ENCODE results near the gene CEP85.
"Not testable (repeated sequence)": the region's sequence is repeated elsewhere in the genome, so short reads cannot be mapped to it uniquely, and the experiment has no call there.

The CEP85 gene

DNA sequence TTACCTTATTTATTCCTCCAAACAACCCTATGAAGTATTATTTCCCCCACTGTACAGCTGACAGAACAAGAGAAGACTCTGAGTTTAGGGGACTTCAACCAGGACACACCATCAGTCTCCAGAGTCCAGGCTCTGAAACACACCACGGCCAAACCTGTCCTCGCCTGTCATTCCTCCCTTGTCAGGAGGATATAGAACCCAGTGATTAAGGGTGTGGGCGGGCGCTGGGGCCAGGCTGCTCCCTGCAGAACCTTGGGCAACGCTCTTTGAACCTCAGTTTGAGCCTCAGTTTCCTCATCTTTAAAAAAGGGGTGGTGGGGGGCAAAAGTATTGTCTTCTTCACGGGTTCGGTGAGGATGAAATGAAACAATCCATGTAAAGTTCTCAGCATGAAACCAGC is 9.4 kb upstream of the CEP85 start:
- DNase-seq, result no peak

DNA sequence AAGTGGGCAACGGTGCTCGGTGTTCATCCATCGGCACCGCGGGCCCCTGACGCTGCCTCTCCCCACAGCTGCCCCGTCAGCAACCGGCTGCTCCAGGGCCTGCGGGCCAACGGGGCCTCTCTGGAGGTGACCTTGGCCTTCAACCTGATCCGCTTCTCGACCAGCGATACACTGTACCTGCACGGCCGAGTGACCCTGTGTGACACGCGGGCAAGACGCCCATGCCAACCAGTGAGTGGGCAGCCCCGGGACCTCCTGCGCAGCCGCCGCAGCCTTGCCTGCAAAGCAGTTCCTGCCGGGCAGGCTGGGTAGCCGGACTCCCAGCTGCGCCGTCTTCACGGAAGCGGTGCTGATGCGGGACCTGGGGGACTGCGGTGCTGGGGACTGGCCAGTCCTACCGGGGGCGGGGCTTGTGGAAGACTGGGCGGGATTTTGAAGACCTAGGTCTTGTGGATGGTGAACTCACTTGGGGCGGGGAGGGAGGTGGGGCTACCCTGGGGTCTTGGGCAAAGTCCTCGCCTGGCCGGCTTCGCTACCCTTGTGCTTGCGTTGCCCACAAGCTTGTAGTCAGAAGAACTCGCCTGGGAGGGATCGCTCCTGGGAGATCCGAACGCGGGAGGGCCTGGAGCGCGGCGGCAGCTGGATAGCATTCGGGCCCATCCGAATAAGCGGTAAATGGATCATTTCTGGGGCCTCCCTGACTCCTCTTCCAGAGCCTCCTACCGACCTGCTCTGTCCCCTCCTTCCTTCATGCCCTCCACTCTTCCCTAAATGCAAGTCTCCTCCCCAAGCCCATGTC is 8.8 kb upstream of the CEP85 start:
- DNase-seq, result peak; percentile 14

DNA sequence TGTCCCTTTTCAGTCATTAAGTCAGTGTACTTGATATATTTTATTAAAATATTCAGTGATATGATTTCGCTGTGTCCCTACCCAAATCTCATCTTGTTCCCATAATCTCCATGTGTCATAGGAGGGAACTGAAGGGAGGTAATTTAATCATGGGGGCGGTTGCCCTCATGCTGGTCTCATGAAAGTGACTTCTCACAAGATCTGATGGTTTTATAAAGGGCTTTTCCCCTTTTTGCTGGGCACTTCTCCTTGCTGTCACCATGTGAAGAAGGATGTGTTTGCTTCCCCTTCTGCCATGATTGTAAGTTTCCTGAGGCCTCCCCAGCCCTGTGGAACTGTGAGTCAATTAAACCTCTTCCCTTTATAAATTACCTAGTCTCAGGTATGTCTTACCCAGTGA is 3.3 kb upstream of the CEP85 start:
- DNase-seq, result not testable (repeated sequence)

DNA sequence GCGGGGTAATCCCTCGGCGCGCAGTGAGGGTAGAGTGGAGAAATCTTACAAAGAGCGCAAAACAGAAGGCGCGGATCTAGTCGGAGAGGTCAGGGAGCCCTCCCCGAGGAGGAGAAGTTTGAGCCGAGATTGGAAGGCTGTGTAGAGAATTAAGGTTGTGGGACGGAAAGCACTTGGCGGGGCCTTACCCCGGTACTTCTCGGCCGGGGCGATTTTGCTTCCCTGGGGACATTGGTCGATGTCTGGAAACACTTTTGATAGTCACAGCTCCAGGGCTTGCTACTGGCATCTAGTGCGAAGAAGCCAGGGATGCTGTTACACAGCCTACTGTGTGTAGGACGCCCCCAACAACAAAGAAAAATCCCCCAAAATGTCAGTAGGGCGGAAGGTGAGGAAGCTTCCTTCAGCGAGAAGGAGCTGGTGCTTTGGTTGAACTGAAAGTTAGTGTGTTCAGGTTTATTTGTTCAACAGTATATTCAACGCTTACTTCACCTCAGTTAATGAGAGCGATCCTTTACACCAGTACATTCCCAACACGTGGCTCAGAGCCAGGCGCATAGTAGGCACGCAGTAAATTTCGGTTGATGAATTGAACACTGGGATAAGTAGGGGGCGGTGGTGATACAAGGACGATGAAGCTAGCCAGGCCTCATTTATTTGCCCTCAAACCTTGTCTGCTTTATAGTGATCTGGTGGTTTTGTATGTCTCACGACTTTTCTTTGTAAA is 807 bp downstream of the CEP85 start:
- DNase-seq, result peak; percentile 33

DNA sequence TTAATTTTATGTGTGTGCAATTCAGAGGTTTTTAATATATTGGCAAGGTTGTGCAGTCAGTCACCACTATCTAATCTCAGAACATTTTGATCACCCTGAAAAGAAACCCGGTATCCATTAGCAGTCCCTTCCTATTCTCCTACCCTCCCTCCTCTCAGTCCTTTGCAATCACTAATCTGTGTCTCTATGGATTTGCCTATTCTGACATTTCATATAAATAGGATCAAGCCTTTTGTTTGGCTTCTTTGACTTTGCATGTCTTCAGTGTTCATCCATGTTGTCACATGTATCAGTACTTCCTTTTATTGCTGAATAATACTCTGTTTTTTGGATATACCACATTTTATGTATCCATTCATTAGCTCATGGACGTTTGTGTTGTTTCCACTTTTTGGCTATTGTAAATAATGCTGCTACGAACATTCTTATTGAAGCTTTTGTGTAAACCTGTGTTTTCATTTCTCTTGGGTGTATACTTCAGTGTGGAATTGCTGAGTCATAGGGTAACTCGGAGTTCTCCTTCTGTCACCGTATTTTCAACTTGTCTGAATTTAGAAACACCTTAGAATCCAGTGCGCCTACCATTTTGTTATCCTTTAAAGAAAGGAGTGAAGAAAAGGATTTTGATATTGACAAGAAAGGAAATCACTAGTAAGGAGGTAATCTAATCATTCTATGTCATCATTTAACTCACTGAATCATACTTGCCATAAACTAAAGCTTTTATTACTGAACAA is 3.4 kb downstream of the CEP85 start:
- no peak for DNase-seq

DNA sequence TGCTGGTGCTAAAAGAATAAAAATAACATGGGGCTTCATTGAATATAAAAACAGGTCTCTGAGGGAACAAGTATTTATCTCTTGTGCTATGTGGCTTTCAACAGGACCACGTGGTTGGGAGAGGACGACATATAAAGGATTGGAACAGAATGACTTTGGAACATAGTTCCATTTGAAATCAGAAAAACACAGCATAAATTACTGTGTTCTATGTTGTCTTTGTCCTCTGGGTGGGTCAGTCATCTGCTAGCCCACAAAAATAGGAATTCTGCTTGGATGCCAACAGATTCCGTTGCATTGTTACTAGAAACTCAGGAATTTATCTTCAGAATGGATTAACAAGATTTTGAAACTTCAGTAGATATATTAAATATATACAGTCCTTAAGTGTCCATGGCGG is 5.9 kb downstream of the CEP85 start:
- peak; percentile 20 for DNase-seq

DNA sequence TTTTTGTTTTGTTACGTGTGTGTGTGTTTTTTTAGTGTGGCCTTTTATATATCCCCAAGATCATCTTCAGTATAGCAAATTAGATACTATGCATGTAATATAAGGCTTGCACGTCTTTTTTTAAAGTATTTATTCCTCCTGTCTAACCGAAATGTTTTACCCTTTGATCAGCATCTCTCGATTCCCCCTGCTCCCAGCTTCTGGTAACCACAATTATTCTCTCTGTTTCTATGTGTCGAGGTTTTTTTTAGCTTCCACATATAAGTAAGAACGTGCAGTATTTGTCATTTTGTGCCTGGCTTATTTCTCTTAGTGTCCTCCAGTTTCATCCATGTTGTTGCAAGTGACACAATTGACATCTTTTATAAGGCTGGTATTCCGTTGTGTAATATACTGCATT is 18.7 kb downstream of the CEP85 start:
- DNase-seq, result no peak

DNA sequence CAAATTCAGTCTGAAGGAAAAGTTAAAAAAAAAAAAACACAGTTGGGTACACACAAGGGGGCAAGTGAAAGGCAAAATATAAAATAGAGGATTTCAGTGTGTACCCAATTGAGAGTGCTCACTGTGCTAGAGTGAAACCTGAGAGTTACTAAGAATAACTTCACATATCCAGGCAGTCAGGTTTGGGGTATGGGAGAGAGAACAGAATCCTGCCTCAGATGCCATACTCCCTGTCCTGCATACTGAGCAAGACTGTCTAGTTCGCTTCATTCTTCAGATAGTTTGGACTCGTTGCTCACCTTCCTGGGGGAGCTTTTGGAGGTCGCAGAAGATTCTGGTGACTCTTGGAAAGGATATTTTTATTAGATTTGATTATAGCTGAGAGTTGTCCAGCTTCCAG is 20.4 kb downstream of the CEP85 start:
- no peak for DNase-seq

DNA sequence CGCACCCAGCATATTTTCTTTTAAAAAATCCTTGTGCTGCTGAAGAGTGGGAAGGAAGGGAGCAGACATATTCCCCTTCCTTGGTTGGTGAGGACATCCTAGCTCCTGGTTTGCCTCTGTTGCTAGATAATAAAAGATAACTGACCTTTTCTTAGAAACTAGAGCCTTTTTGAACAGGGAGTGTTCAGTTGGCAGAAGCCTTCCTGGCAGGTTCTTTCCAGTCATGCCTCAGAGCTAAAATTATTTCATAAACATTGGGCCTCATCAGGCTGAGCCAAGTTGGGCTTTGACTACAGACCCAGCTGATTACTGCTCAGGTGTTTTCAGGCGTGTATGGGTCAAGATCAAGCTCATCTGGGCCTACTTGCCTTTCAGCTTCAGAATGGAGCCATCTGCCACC is 23.2 kb downstream of the CEP85 start:
- DNase-seq, result no peak

DNA sequence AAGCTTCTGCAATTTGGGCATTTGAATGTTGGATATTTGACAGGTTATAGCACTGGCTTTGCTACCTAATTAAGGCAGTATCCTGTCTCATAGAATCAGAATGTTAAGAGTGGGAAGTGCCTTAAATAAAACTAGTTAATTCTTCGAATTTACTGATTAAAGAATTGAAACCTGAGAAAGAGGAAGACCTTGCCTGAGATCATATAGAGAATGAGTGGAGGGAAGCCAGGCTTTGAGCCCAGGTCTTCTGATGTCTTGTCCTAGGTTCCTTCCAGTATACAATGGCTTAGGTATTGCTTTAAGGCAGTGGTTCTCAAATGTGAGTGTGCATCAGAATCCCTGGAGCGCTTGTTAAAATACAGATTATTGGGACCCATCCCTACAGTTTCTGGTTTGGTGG is 25.0 kb downstream of the CEP85 start:
- no peak for DNase-seq

DNA sequence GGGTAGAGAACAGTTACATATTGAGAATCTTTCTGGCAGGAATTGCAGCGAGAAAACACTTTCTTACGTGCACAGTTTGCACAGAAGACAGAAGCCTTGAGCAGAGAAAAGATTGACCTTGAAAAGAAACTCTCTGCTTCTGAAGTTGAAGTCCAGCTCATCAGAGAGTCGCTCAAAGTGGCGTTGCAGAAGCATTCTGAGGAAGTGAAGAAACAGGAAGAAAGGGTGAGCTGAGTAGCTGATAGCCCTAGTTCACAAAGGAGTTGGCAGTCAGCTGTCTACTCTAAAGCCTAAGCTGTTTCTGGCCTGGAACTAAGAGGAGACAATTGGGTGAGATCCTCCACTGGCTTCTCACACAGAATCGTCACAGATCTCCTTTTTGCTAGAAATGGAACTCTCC is 25.6 kb downstream of the CEP85 start:
- DNase-seq, result no peak

DNA sequence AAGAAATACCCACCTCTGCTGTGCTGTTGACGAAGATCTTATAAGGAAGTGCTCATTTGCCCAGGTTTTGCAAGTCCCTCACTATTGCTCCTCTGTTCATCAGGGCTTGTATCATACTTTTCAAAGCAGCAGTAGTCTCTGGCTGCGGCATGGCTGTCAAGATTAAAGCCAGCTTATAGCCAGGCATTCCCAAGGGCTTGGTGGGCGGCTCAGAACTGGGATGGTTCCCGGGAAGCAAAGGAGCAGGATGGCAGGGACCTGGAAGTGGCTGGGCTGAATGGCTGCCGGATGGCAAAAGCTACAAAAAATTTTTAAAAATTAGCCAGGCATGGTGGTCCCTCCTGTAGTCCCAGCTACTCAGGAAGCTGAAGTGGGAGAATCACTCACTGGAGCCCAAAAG is 29.2 kb downstream of the CEP85 start:
- no peak for DNase-seq

DNA sequence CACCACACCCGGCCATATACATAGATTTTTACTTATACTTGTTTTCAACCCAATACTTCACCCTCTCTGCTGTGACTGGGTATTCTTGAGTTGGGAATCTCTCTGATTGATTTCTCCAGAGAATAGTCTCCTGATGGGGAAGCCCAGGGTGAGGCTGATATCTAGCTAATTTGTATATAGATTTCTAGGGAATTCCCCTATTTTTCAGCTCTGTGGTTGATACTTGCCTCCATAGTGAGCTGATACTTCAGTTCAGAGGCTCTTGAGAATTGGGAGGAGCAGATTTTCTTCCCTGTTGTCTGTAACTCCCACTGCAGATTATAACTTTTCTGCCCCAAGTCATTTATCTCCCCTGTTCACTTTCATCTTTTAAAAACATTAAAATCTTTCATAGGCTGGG is 31.4 kb downstream of the CEP85 start:
- no peak for DNase-seq

DNA sequence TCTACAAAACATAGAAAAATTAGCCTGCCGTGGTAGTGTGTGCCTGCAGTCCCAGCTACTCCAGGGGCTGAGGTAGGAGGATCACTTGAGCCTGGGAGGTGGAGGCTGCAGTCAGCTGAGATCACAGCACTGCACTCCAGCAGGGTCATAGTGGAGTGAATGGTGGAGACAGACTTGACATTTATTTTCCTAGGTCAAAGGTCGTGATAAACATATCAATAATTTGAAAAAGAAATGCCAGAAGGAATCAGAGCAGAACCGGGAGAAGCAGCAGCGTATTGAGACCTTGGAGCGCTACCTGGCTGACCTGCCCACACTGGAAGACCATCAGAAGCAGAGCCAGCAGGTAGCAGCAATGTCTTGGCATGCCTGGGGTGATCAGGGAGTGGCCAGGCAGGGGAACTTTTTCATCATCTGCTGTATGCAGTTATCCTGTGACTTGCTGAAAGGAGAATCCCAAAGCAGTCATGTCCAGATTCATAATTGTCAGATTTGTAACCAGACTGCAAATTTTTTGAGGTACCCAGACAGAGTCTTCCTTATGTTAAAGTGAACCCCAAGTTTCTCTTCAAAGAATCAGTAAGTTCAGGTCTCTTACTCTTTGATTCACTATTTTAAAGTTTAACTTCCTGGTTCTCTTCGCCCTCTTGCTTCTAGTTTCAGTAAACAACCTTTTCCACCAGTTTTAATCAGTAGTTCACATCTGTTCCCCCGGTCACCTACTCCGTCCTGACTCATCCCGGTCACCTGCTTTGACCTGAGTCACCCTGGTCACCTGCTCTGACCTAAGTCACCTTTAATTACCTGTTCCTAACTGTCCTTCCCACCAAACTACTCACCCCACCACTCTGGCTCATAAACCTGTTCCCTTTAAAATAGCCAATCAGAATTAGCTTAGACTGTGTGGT is 34.5 kb downstream of the CEP85 start:
- DNase-seq, result no peak

DNA sequence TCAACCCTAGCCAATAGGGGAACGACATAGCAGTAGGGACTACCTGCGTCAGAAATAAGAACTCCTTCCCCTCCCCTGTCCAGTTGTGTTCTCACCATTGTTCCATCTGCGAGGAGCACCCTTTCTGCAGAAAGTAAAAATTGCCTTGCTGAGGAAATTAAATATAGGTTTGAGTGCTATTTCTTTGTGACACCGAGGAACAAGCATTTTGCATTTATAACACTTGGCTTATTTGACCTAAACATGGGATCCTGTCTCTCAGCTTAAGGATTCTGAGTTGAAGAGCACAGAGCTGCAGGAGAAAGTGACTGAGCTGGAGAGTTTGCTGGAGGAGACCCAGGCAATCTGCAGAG is 35.2 kb downstream of the CEP85 start:
- no peak for DNase-seq

DNA sequence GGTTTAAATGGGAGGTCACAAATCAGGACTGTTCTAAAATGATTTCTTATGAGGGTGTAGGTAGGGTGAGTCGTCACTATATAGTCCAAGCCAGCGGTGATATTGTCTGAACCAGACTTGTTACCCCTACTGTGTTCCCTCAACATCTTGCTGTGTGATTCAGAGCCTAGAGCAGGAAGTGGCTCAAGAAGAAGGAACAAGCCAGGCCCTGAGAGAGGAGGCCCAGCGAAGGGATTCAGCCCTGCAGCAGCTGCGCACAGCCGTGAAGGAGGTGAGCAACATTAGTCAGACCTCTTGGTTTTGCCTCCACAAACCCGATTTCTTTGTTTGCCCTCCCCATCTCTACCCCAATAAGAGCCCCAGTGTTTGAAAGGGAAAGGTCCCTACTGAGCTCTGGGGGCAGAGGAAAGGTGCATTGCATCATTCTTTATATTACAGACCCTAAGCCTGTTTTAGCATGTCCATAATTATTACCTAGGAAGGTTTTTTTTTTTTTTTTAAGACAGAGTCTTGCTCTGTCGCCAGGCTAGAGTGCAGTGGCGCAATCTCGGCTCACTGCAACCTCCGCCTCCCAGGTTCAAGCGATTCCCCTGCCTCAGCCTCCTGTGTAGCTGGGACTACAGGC is 40.9 kb downstream of the CEP85 start:
- DNase-seq, result no peak

DNA sequence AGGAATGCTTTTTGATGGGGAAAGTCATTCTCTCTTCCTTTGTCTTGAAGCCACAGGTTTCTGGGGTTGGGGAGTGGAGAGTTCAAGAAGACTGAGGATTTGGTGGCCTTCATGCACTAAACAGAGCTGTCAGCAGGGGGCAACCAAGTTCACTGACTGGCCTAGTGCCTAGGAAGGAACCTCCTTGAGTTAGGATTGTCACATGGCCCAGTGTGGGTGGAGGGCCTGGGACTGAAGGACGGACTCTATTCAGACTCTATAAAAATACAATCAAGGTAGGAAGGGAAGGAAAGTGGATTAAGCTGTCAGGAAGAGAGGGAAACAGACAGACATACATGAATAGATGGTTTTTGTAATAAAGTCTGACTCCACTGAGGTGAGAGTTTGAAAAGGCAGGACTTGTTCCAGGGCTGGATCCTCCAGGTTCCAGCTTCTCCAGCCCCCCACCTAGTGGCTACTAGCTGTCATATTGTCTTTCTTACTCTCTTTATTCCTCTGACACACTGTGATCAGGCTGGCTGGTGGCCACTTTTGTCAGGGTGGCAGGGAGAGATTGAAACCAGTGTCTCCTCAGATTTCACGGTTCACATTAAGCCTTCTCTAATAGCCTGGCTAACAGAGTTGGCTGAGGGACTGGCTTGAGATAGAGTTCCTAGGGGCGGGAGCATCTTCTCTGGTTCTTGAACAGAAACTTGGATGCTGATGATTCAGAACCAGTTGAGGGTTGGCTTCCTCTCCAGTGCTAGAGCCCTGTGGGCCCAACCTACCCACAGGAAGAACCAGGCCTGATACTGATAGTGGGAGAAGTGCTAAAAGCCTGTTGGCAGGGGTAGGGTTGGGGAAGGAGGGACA is 41.8 kb downstream of the CEP85 start:
- DNase-seq, result peak; percentile 92

DNA sequence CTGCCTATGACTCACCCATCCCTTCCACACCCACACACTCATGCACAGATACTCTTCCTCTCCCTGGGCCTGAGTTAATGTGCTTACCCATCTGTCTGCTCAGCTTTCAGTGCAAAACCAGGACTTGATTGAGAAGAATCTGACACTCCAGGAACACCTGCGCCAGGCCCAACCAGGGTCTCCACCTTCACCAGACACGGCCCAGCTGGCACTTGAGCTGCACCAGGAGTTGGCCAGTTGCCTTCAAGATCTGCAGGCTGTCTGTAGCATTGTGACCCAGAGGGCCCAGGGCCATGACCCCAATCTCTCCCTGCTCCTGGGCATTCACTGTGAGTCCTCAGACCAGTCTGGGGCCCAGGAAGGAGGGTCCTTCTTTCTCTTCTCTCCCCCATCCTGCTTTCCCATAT is 42.4 kb downstream of the CEP85 start:
- no peak for DNase-seq

DNA sequence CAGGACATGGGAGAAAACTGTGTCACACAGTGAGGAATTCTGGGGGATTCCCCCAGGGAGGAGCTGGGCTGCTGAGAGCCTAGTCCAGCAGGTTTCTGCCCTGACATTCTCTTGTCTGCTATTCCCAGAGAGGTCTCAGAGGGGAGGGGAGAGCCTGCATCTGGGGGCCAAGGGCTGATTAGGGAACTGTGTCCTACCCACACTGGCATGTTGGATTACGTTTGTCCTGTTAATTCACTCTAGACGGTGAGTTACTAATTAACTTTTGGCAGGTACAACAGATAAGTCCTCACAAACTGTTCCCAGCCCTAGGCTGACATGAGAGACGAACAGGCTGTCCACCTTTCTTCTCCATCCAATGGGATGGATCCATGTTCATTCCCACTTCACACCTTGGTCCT is 43.3 kb downstream of the CEP85 start:
- DNase-seq, result no peak

DNA sequence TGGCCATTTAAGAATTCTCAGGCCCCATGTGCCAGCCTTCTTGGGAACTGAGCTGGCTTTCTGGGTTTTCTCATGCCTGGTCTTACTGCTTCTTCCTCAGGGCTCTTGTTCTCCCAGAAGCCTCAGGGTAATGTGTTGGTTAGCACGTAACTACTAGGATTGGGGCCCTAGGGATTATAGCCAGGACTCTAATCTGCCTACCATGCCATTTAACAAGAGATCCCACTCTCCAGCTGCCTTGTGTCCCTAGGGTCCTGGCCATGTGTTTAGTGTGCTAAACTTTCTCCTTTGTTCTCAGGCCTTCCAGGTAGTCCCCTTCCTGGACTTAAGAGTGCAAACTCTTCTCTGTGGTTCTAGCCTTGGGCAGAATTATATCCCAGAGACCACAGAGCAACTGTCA is 43.7 kb downstream of the CEP85 start:
- no peak for DNase-seq

DNA sequence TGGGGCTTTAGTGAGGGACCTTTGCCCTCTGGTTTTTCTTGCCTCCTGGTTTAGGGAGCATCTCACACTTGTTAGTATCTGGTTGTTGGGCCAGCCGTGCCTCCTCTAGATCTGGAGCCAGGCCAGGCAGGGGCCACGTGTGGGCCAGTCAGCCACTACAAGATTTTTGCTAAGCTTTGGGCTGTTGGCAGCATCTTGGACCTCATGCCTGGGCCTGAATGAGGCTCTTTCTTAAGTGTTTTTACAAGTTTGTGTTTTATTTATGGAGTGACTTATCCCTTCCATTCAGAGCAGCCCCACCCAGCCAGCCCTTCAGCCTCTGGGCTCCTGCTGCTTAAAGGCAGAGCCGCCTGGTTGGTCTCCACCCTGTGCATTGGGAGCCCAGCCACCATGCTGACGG is 44.3 kb downstream of the CEP85 start:
- no peak for DNase-seq

Measured in fibroblast of skin of abdomen (primary cell).